GM18526 (cell line): ENCODE data around the gene CD69.

ENCODE experiments used
- POLR2A ChIP-seq: IDR thresholded peaks from 3 replicates; pipeline ENCODE4 v1.6.1; 2011; ENCODE audit not compliant: insufficient read length; ENCODE audit errors: extremely low read depth

Gene CD69

GRCh38 chr12:9792185-9792900, 31.6 kb upstream of the CD69 start:
- no peak for TF ChIP-seq POLR2A

GRCh38 chr12:9786726-9787717, 26.3 kb upstream of the CD69 start:
- TF ChIP-seq POLR2A = no peak

GRCh38 chr12:9784816-9785215, 24.1 kb upstream of the CD69 start:
- no peak for TF ChIP-seq POLR2A

GRCh38 chr12:9784326-9784725, 23.6 kb upstream of the CD69 start:
- no peak for TF ChIP-seq POLR2A

- TF ChIP-seq POLR2A = no peak
Observed at GRCh38 chr12:9782547-9783382, 22.1 kb upstream of the CD69 start.

GRCh38 chr12:9781360-9781759, 20.7 kb upstream of the CD69 start:
- TF ChIP-seq POLR2A = no peak

- no peak for TF ChIP-seq POLR2A
Observed at GRCh38 chr12:9779209-9779608, 18.5 kb upstream of the CD69 start.

- no peak for TF ChIP-seq POLR2A
Observed at GRCh38 chr12:9776781-9777180, 16.1 kb upstream of the CD69 start.

GRCh38 chr12:9773216-9773877, 12.6 kb upstream of the CD69 start:
- no peak for TF ChIP-seq POLR2A

GRCh38 chr12:9763025-9763424, 2.3 kb upstream of the CD69 start:
- no peak for TF ChIP-seq POLR2A

GRCh38 chr12:9762369-9762768, 1.7 kb upstream of the CD69 start:
- no peak for TF ChIP-seq POLR2A

GRCh38 chr12:9761419-9761781, 699 bp upstream of the CD69 start:
- no peak for TF ChIP-seq POLR2A

GRCh38 chr12:9760120-9760519, 581 bp downstream of the CD69 start:
- no peak for TF ChIP-seq POLR2A

- TF ChIP-seq POLR2A = no peak
Observed at GRCh38 chr12:9759694-9760093, 1.0 kb downstream of the CD69 start.

- no peak for TF ChIP-seq POLR2A
Observed at GRCh38 chr12:9758119-9758518, 2.6 kb downstream of the CD69 start.
